ENCODE data around the gene SH2D2A.

Gene SH2D2A

GRCh38 chr1:156836041-156836654 lies 19.5 kb upstream of the SH2D2A start:
- no peak for DNase-seq (ENCODE audit: extremely low read depth, low read depth)
- TF ChIP-seq, protein P1, sequence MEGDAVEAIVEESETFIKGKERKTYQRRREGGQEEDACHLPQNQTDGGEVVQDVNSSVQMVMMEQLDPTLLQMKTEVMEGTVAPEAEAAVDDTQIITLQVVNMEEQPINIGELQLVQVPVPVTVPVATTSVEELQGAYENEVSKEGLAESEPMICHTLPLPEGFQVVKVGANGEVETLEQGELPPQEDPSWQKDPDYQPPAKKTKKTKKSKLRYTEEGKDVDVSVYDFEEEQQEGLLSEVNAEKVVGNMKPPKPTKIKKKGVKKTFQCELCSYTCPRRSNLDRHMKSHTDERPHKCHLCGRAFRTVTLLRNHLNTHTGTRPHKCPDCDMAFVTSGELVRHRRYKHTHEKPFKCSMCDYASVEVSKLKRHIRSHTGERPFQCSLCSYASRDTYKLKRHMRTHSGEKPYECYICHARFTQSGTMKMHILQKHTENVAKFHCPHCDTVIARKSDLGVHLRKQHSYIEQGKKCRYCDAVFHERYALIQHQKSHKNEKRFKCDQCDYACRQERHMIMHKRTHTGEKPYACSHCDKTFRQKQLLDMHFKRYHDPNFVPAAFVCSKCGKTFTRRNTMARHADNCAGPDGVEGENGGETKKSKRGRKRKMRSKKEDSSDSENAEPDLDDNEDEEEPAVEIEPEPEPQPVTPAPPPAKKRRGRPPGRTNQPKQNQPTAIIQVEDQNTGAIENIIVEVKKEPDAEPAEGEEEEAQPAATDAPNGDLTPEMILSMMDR (IDR thresholded peaks at IDR 0.05; ENCODE audit: low read depth, low read length) = no peak

DNA sequence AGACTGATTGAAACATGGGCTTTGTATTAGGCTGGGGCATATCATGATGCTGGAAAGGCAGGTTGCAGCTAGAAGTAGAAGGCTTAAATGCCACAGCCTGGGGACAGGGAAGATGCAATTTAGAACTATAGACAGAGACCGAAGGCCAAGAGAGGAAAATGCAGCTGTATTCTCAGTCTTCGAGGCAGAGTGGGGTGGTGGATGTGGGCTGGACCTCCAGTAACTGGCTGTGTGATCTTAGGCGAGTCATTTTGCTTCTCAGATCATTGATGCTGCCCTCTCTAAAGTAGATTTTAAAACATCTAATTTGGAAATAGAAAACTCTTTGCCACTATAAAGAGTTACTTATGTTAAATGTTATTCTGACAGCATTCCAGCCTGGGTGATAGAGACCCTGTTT lies 17.7 kb upstream of the SH2D2A start:
- no peak for DNase-seq (ENCODE audit: extremely low read depth, low read depth)
- TF ChIP-seq, protein P1 (IDR thresholded peaks at IDR 0.05; ENCODE audit: low read depth, low read length) = no peak

DNA sequence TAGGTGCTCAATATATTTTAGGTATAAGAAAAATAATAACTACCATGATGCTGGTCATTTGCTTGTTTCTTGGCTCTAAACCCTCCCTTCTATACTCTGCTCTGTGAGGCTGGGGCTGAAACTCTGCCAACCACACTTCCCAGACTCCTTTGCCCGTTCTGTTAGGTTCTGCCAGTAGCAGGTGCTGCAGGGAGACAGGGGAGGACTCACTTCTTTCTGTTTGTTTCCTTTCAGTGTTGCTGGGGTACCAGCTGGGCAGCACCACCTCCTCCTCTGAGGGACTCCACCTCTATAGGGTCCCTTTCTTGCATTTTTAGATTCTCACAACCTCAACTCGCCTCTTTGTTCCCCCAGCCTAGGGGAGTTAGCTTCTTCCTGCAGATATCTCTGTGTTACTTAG lies 17.0 kb upstream of the SH2D2A start:
- TF ChIP-seq, protein P1 (IDR thresholded peaks at IDR 0.05; ENCODE audit: low read depth, low read length) = no peak
- no peak for DNase-seq (ENCODE audit: extremely low read depth, low read depth)

DNA sequence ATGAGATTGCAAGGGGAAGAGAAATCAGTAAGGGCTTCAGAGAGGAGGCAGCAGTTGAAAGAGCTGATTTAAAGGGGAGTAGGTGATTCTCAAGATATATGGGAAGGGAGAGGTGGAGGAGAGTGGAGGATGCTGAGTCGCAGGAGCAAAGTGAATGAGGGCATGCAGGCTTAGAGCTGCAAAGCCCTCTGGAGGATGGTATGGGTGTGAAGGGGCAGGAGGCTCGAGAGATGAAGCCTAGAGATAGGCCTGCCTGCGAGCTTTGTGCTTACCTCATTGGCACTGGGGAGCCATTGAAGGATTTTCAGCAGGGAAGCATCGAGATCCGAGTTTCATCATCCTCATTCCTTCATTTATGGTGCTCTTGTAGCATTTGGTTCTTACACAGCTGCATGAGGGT lies 15.8 kb upstream of the SH2D2A start:
- DNase-seq (ENCODE audit: extremely low read depth, low read depth) = no peak
- TF ChIP-seq, protein P1 (IDR thresholded peaks at IDR 0.05; ENCODE audit: low read depth, low read length) = no peak; the same call in 1 of the 2 replicates

DNA sequence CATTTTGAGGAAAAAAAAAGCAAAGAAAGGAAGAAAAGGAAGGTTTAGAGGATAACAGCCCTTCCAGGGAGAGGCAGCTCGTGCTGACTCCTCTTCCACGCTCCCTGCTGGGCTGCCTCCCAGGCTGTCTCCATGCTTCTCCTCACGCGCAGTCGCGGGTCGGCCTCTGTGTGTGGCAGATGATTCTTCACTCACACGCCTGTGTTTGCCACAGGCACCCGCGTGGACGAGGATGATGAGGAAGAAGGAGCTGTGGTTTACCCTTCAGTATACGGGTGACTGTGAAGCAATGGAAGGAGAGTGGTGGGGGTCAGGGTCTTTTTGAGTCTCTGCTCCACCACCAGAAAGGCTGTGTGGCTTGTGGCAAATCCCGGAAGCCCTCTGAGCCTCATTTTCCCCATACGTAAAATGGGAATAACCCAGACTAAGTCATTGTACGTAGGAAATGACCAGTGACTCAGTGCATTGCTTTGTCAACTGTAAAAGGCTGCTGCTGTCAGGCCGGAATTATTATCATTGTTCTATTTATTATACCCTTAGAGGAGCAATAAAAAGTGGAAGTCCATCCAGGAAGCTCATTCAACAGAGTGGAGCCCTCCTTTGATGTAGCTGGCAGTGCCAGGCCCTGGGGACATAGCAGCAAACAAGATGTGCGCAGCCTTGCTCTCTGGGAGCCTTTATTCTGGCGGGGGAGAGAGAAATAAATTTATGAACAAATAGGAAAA lies 11.9 kb upstream of the SH2D2A start:
- DNase-seq (ENCODE audit: extremely low read depth, low read depth) = no peak
- TF ChIP-seq, protein P1 (IDR thresholded peaks at IDR 0.05; ENCODE audit: low read depth, low read length) = no peak

DNA sequence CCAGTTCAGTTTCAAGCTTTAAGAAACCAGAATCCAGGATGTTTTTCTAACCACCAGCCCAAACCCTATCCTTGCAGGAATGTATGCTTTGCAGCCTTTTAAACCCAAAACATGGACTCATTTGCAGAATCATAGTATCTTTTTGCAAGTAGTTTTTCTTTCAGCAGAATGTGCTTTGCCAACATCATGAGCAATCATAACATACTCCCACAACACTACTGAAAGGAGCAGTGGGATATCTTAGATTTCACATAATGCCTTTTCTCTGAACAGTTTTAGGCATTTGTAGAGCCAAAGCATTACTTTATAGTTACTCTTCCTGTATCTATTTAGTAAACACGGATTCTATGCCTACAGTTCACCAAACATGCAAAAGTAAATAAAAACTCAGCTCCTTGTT lies 10.0 kb upstream of the SH2D2A start:
- DNase-seq (ENCODE audit: extremely low read depth, low read depth) = no peak
- TF ChIP-seq, protein P1 (IDR thresholded peaks at IDR 0.05; ENCODE audit: low read depth, low read length) = no peak

GRCh38 chr1:156823210-156823790 lies 6.7 kb upstream of the SH2D2A start:
- DNase-seq (ENCODE audit: extremely low read depth, low read depth) = no peak
- TF ChIP-seq, protein P1 (IDR thresholded peaks at IDR 0.05; ENCODE audit: low read depth, low read length) = no peak

All from AG09319 (cell line).